GM21447 (cell line): ENCODE measurements around the gene SRGAP2B.
A peak's percentile ranks its signal among the peaks of the same experiment; 100 is the strongest.
"Not testable (repeated sequence)": the region's sequence is repeated elsewhere in the genome, so short reads cannot be mapped to it uniquely, and the experiment has no call there.

Source experiments
- ATAC-seq: cut with Tn5 transposase; IDR thresholded peaks from one replicate; pipeline ENCODE4 v1.9.1; 2021; ENCODE audit not compliant: unreplicated experiment

Gene SRGAP2B

GRCh38 chr1:145093517-145094149 lies 1.5 kb downstream of the SRGAP2B start:
- not testable (repeated sequence) for ATAC-seq

- not testable (repeated sequence) for ATAC-seq
Observed at GRCh38 chr1:145082483-145083255, 12.5 kb downstream of the SRGAP2B start.

GRCh38 chr1:145080193-145080592 lies 14.9 kb downstream of the SRGAP2B start:
- ATAC-seq: not testable (repeated sequence)

- ATAC-seq: not testable (repeated sequence)
Observed at GRCh38 chr1:145079737-145080136, 15.4 kb downstream of the SRGAP2B start.

GRCh38 chr1:145078787-145079370 lies 16.2 kb downstream of the SRGAP2B start:
- ATAC-seq: not testable (repeated sequence)

GRCh38 chr1:145077872-145078786 lies 17.0 kb downstream of the SRGAP2B start:
- ATAC-seq: not testable (repeated sequence)

GRCh38 chr1:145076877-145077276 lies 18.3 kb downstream of the SRGAP2B start:
- not testable (repeated sequence) for ATAC-seq

- not testable (repeated sequence) for ATAC-seq
Observed at GRCh38 chr1:145074021-145074559, 21.0 kb downstream of the SRGAP2B start.

GRCh38 chr1:145071569-145071968 lies 23.6 kb downstream of the SRGAP2B start:
- ATAC-seq: not testable (repeated sequence)

GRCh38 chr1:145066486-145066885 lies 28.6 kb downstream of the SRGAP2B start:
- ATAC-seq: not testable (repeated sequence)

- peak; percentile 69 for ATAC-seq
Observed at GRCh38 chr1:145065194-145065826, 29.8 kb downstream of the SRGAP2B start.

- ATAC-seq: not testable (repeated sequence)
Observed at GRCh38 chr1:145063941-145064648, 31.0 kb downstream of the SRGAP2B start.

GRCh38 chr1:145063285-145063684 lies 31.8 kb downstream of the SRGAP2B start:
- not testable (repeated sequence) for ATAC-seq

- ATAC-seq: peak; percentile 50
Observed at GRCh38 chr1:145058184-145058583, 36.9 kb downstream of the SRGAP2B start.

GRCh38 chr1:145055217-145055760 lies 39.8 kb downstream of the SRGAP2B start:
- peak; percentile 99 for ATAC-seq

- ATAC-seq: not testable (repeated sequence)
Observed at GRCh38 chr1:145053428-145053827, 41.7 kb downstream of the SRGAP2B start.

GRCh38 chr1:145052019-145052776 lies 42.9 kb downstream of the SRGAP2B start:
- not testable (repeated sequence) for ATAC-seq

GRCh38 chr1:145048181-145048856 lies 46.8 kb downstream of the SRGAP2B start:
- not testable (repeated sequence) for ATAC-seq
